Thyroid gland (tissue), 4 donors: ENCODE measurements around the gene HCK. TPM values are rescaled to one million over a fixed set of nuclear protein-coding genes. Genes with fewer than 3 reads are reported as not detected.

Source experiments
- DNase-seq, 2 donors: peaks; one replicate each; pipeline ENCODE4 v3.0.0-alpha.2; 2019
- H3K27ac ChIP-seq, 3 donors: fragments of 200-600 bp; sonication (generic); 1 replicate in 2 of 3; 2 replicates in 1 of 3; pipeline ENCODE4 v1.5.1; 2016 to 2019; ENCODE audit warnings: mild to moderate bottlenecking in 1 of 3, moderate library complexity in 1 of 3
- H3K27me3 ChIP-seq: fragments of 200-600 bp; sonication (generic); one replicate; pipeline ENCODE4 v1.5.1; 2019
- H3K36me3 ChIP-seq, 2 donors: fragments of 200-600 bp; sonication (generic); one replicate each; pipeline ENCODE4 v1.5.1; 2016 to 2019
- H3K4me1 ChIP-seq, 2 donors: fragments of 200-600 bp; sonication (generic); one replicate each; pipeline ENCODE4 v1.5.1; 2017 to 2019
- H3K4me3 ChIP-seq, 3 donors: fragments of 200-600 bp; sonication (generic); replicated peaks in 1 of 3; 1 replicate in 2 of 3; 2 replicates in 1 of 3; pipeline ENCODE4 v1.5.1; 2016; ENCODE audit warnings: mild to moderate bottlenecking in 1 of 3
- H3K9me3 ChIP-seq: fragments of 200-600 bp; sonication (generic); one replicate; pipeline ENCODE4 v1.5.1; 2017
- CTCF ChIP-seq, 6 experiments: fragments of 200-600 bp in 3 of 6; fragments of 450-650 bp in 3 of 6; sonication (generic) in 3 of 6; IDR thresholded peaks; one replicate each; pipeline ENCODE4 v1.5.1; 2016 to 2019; ENCODE audit warnings: antibody characterized with exemption in 6 of 6, mild to moderate bottlenecking in 2 of 6, inconsistent platforms in 1 of 6, moderate library complexity in 1 of 6
- POLR2A ChIP-seq, 2 donors: fragments of 450-650 bp; IDR thresholded peaks; one replicate each; pipeline ENCODE4 v1.6.1; 2017; ENCODE audit warnings: antibody characterized with exemption in 2 of 2, mild to moderate bottlenecking in 2 of 2, moderate library complexity in 1 of 2
- WGBS, 2 donors: methylation state at CpG; one replicate each; pipeline ENCODE4 v1.1.5; 2017; 5-methylcytosine and 5-hydroxymethylcytosine counted together
- intact Hi-C: fragments of 100-400 bp; cut with DNase I; formaldehyde crosslinking; loops from one replicate; pipeline ENCODE4 v1.15.1; 2023
- total RNA-seq, 4 donors: library from RNA; depleted of rRNA; stranded (reverse); fragments of >200 nt; gene quantifications; one replicate each; pipeline ENCODE4 v1.2.3, GENCODE V29; 2016

Gene HCK
- total RNA-seq, 4 donors from 2014 or later, result 3.1 to 5.9 (median 4.8) TPM

DNA sequence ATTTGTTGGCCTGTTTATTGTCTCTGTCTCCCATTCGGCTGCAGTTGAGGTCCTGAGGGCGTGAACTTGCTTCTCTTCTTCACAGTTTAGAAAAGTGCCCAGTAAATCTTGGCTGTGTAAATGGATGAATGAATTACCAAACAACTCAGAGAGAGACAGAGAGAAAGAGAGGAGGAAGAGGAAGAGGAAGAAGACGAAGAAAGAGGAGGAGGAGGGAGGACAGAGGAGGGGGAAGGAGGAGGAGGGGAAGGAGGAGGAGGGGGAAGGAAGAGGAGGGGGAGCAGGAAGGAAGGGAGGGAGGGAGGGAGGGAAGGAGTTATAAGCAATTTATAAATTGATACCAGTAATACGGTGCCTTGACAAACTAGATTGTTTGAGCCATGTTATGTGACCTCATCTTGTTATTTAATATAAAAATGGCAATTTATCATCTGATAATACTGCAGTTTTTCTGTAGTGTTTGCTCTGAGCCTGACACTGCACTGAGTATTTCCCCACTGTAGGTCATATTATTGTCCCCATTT is 18.7 kb downstream of the HCK start:
- intact Hi-C loops, result no loop called here
- Histone ChIP-seq H3K36me3 (no peaks in the 10 kb centered on the region), H3K4me3 (no peak overlapping the region), H3K27me3 (no peaks in the 10 kb centered on the region), H3K27ac (no peak overlapping the region), H3K9me3 (no peaks in the 10 kb centered on the region), H3K4me1 (no peaks in the 10 kb centered on the region)
- DNase-seq, result no peak
- 49 to 50% methylated on average over 4 of the region's 4 CpGs for WGBS, 2 donors
- TF ChIP-seq POLR2A (IDR thresholded peaks at IDR 0.05), result no peak
- TF ChIP-seq CTCF (IDR thresholded peaks at IDR 0.05), result no peak

DNA sequence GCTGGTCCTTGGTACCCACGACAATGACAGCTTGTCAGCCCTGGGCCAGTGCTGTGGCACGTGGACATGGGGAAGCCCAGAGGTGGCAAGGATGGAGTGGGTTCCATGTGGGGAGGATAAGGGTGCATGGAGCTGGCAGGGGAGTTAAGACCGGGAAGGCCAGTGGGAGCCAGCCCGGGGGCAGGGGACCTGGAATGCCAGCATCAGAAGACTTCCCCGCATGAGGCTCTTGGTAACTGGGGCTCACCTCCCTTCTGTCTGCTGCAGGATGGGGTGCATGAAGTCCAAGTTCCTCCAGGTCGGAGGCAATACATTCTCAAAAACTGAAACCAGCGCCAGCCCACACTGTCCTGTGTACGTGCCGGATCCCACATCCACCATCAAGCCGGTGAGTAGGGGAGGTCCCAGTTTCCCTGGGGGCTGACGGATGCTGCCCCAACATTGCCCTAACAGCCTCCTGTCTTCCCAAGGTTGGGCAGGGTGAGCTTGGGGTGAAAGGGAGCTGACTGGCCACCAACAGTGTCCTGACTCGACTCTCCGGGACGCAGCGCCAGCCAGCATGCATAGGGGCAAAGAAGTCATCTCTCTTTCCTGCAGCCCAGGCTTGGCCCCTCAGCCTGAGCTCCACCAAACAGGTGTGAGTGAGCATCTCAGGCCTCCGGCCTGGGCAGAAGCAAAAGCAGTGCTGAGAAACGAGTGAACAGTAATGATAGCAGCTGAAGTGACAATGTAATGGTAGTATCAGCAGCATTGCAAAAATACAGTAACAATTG is 19.5 kb downstream of the HCK start:
- Histone ChIP-seq H3K4me3 (no peak overlapping the region), H3K4me1 (no peaks in the 10 kb centered on the region), H3K9me3 (no peaks in the 10 kb centered on the region), H3K27ac (no peak overlapping the region), H3K36me3 (no peaks in the 10 kb centered on the region), H3K27me3 (no peaks in the 10 kb centered on the region)
- 82 to 86% methylated on average over 16 of the region's 17 CpGs for WGBS, 2 donors
- DNase-seq, result no peak
- TF ChIP-seq CTCF (IDR thresholded peaks at IDR 0.05) (no peak), POLR2A (IDR thresholded peaks at IDR 0.05) (no peak)
- intact Hi-C loops, result no loop called here

DNA sequence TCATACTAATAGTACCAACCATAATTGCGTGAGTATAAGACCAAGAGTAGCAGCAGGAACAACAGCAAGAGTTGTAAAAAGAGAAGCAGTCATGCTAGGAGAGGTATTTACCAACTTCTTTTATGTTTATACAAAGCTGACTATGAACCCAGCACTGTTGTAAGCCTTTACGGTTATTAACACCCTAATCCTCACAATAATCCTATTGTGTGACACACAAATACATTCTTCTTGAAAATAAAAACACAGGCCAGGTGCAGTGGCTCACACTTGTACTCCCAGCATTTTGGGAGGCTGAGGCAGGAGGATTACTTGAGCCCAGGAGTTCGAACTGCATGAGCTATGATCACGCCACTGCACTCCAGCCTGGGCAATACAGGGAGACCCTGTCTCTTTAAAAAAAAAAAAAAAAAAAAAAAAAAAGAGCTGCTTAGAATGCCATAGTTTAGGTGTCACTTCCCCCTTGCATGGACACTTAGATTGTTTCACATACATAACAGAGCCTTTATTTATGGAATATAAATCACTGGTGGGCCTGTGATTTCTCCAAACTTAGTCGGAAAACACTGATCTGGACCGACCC is 20.2 kb downstream of the HCK start:
- no peaks in the 10 kb centered on the region for H3K36me3 ChIP-seq
- H3K27ac ChIP-seq, result no peak overlapping the region
- H3K4me3 ChIP-seq, result no peak overlapping the region
- H3K9me3 ChIP-seq, result no peaks in the 10 kb centered on the region
- no peak for DNase-seq
- WGBS, 2 donors, result 86 to 88% methylated on average over 6 of the region's 6 CpGs
- TF ChIP-seq POLR2A (IDR thresholded peaks at IDR 0.05) (no peak), CTCF (IDR thresholded peaks at IDR 0.05) (no peak)
- intact Hi-C loops, result no loop called here
- H3K27me3 ChIP-seq, result no peaks in the 10 kb centered on the region
- no peaks in the 10 kb centered on the region for H3K4me1 ChIP-seq

DNA sequence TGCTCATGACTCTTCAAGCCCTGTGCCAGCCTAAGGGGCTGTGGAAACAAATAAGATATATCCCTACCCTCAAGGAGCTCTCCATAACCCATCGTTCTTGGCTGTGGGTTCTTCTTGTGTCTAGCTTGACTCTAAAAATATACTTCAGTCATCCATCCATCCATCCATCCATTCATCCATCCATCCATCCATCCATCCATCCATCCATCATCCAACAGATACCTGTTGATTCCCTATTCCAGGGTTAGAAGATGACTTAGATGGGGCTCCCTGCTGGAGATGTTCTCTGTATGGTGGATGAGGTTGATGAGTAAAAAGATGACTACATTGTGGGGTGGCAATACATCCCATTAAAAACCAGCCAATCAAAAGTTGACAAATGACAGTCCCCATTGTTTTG is 23.5 kb downstream of the HCK start:
- Histone ChIP-seq H3K4me3 (no peak overlapping the region), H3K9me3 (no peaks in the 10 kb centered on the region), H3K36me3 (no peaks in the 10 kb centered on the region), H3K4me1 (no peaks in the 10 kb centered on the region), H3K27me3 (no peaks in the 10 kb centered on the region), H3K27ac (no peak overlapping the region)
- no peak for TF ChIP-seq CTCF (IDR thresholded peaks at IDR 0.05)
- no peak for TF ChIP-seq POLR2A (IDR thresholded peaks at IDR 0.05)
- no peak for DNase-seq
- intact Hi-C loops, result no loop called here
- 79 to 100% methylated on average over 1 of the region's 1 CpG for WGBS, 2 donors

GRCh38 chr20:32077190-32077589 is 25.1 kb downstream of the HCK start:
- H3K27me3 ChIP-seq, result no peaks in the 10 kb centered on the region

More at GRCh38 chr20:32077190-32077589, 25.1 kb downstream of the HCK start:
- H3K36me3 ChIP-seq, result no peaks in the 10 kb centered on the region
- no peak overlapping the region for H3K4me3 ChIP-seq
- no peaks in the 10 kb centered on the region for H3K9me3 ChIP-seq
- no peak for DNase-seq
- no peak overlapping the region for H3K27ac ChIP-seq
- no peaks in the 10 kb centered on the region for H3K4me1 ChIP-seq
- TF ChIP-seq POLR2A (IDR thresholded peaks at IDR 0.05) (no peak), CTCF (IDR thresholded peaks at IDR 0.05) (no peak)
- intact Hi-C loops, result no loop called here
- WGBS, 2 donors, result 78 to 83% methylated on average over 4 of the region's 4 CpGs
